Esophagus (tissue), 2 donors: ENCODE results near the gene PBRM1. TPM values are rescaled to one million over a fixed set of nuclear protein-coding genes. Genes with fewer than 3 reads are reported as not detected.
"Not testable (repeated sequence)": the region's sequence is repeated elsewhere in the genome, so short reads cannot be mapped to it uniquely, and the experiment has no call there.

ENCODE experiments used
- H3K27ac ChIP-seq, 2 donors: one replicate each; pipeline ENCODE4 v1.5.1; 2013; ENCODE audit warnings: low read depth in 2 of 2, mild to moderate bottlenecking in 2 of 2, inconsistent platforms in 1 of 2, low read length in 1 of 2, moderate library complexity in 1 of 2
- H3K27me3 ChIP-seq, 2 donors: one replicate each; pipeline ENCODE4 v1.6.1; 2013; ENCODE audit warnings: low read length in 2 of 2, control low read depth in 1 of 2, mild to moderate bottlenecking in 1 of 2; ENCODE audit not compliant: insufficient read depth in 2 of 2, control insufficient read depth in 1 of 2
- H3K36me3 ChIP-seq, 2 donors: one replicate each; pipeline ENCODE4 v1.6.1; 2013; ENCODE audit warnings: low read length in 1 of 2; ENCODE audit not compliant: control insufficient read depth in 2 of 2, insufficient read depth in 2 of 2
- H3K4me1 ChIP-seq, 2 donors: one replicate each; pipeline ENCODE4 v1.6.1; 2013; ENCODE audit warnings: low read length in 1 of 2; ENCODE audit not compliant: control insufficient read depth in 2 of 2, insufficient read depth in 2 of 2
- H3K4me3 ChIP-seq, 2 donors: one replicate each; pipeline ENCODE4 v1.5.1; 2013; ENCODE audit warnings: low read length in 2 of 2, mild to moderate bottlenecking in 2 of 2, low read depth in 1 of 2, moderate library complexity in 1 of 2
- H3K9me3 ChIP-seq, 2 donors: one replicate each; pipeline ENCODE4 v1.6.1; 2013; ENCODE audit warnings: mild to moderate bottlenecking in 2 of 2, low read depth in 1 of 2, low read length in 1 of 2, moderate library complexity in 1 of 2; ENCODE audit not compliant: control insufficient read depth in 2 of 2, insufficient read depth in 1 of 2
- WGBS, 2 donors: extraction: QIAGEN DNeasy Blood & Tissue Kit; methylation state at CpG; one replicate each; pipeline ENCODE4 v1.1.7; 2013; 5-methylcytosine and 5-hydroxymethylcytosine counted together
- polyA plus RNA-seq, 2 donors: library from polyadenylated mRNA; stranded (reverse); fragments of 200-250 nt; gene quantifications; one replicate each; pipeline ENCODE4 v1.2.3, GENCODE V29; 2013
- donor health status: healthy with polysubstance abuse.
- donor health status: Bipolar disorder and iron deficiency.

Gene PBRM1
- 10 to 100 TPM in 1 of 2 donors, 1 to 10 TPM in 1; 8.3 to 12.0 TPM for polyA plus RNA-seq

- peaks cover 3 to 16% of the 10 kb centered on the region in 2 donors for H3K36me3 ChIP-seq
- no peaks in the 10 kb centered on the region for H3K27me3 ChIP-seq
- no peaks in the 10 kb centered on the region for H3K9me3 ChIP-seq
- H3K4me1 ChIP-seq, result no peaks in the 10 kb centered on the region
- WGBS, 2 donors, result 1% methylated on average over 69 to 82 of the region's 82 CpGs
- H3K27ac ChIP-seq, result peak within 1 kb of the TSS; percentile 98 to 100
- H3K4me3 ChIP-seq, result peak within 1 kb of the TSS; percentile 95 to 98
Observed at GRCh38 chr3:52685709-52686691, at the start of gene PBRM1, which contains the start of gene GNL3. Gene PBRM1 (minus strand): TSS chr3:52685913. Gene GNL3 (plus strand): TSS chr3:52686032. CDS start chr3:52686093, 61 bp downstream.

DNA sequence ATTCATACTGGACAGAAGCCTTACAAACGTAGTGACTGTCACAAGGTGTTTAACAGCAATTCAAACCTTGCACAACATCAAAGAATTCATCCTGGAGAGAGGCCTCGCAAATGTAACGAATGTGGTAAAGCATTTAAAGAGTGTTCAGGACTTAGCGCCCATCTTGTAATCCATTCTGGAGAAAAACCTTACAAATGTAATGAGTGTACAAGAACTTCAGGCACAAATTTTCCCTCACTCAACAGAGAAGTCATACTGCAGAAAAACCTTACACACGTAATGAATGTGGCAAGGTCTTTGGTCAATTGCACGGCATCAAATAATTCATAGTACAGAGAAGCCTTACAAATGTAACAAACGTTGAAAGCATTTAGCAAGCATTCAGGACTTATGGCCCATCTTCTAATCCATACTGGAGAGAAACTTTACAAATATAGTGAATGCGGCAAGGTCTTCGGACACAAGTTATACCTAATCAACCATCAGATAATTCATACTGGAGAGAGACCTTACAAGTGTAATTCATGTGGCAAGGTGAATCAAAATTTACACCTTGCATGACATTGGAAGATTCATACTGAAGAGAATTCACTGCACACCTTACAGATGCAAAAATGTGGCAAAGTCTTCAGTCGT is 47.7 kb upstream of the PBRM1 start:
- H3K36me3 ChIP-seq, result peaks cover 8 to 10% of the 10 kb centered on the region in 2 donors
- WGBS, 2 donors, result 85 to 86% methylated on average over 10 of the region's 10 CpGs
- no peak overlapping the region for H3K27ac ChIP-seq
- no peaks in the 10 kb centered on the region for H3K27me3 ChIP-seq
- H3K4me1 ChIP-seq, result no peaks in the 10 kb centered on the region
- no peak overlapping the region for H3K4me3 ChIP-seq
- H3K9me3 ChIP-seq, result no peaks in the 10 kb centered on the region

DNA sequence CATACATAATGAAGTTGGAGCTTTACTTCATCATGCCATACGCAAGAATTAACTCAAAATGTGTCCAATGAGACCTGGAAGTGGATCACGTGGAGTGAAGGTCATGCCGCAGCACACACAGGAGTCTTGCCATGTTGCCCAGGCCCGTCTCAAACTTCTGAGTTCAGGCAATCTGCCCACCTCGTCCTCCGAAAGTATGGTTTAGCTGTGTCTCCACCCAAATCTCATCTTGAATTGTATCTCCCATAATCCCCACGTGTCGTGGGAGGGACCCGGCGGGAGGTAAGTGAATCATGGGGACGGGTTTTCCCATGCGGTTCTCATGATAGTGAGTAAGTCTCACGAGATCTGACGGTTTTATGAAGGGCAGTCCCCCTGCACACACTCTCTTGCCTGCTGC is 45.9 kb upstream of the PBRM1 start:
- peaks cover 8 to 10% of the 10 kb centered on the region in 2 donors for H3K36me3 ChIP-seq
- H3K4me1 ChIP-seq, result no peaks in the 10 kb centered on the region
- no peak overlapping the region for H3K27ac ChIP-seq
- H3K9me3 ChIP-seq, result no peaks in the 10 kb centered on the region
- no peak overlapping the region for H3K4me3 ChIP-seq
- WGBS, 2 donors, result 82 to 84% methylated on average over 14 of the region's 14 CpGs
- no peaks in the 10 kb centered on the region for H3K27me3 ChIP-seq

- H3K27me3 ChIP-seq, result no peaks in the 10 kb centered on the region
- no peaks in the 10 kb centered on the region for H3K9me3 ChIP-seq
- no peak overlapping the region for H3K4me3 ChIP-seq
- H3K36me3 ChIP-seq, result peaks cover 8 to 10% of the 10 kb centered on the region in 2 donors
- H3K4me1 ChIP-seq, result no peaks in the 10 kb centered on the region
- no peak overlapping the region for H3K27ac ChIP-seq
Observed at GRCh38 chr3:52730681-52731080, 45.0 kb upstream of the PBRM1 start.

GRCh38 chr3:52728753-52729152 is 43.0 kb upstream of the PBRM1 start:
- not testable (repeated sequence) for H3K27me3 ChIP-seq, H3K36me3 ChIP-seq, H3K4me3 ChIP-seq, H3K27ac ChIP-seq, H3K9me3 ChIP-seq, H3K4me1 ChIP-seq
- 45 to 53% methylated on average over 3 of the region's 3 CpGs for WGBS, 2 donors

DNA sequence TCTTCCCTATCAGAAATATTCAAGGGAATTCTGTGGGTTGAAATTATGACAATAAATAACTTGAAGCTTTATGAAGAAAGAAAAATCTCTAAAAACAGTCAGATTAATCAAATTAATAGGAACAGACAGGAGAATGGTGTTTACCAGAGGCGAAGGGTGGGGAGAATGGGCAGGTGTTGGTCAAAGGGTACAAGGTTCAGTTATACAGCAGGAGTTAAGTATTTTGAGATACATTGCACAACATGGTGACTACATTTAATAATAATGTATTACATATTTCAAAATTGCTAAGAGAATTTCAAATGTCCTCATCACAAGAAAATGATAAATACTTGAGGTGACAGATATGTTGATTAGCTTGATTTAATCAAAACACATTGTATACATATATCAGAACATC is 38.8 kb upstream of the PBRM1 start:
- Histone ChIP-seq H3K27me3 (no peaks in the 10 kb centered on the region), H3K27ac (no peak overlapping the region), H3K4me1 (no peaks in the 10 kb centered on the region), H3K9me3 (no peaks in the 10 kb centered on the region), H3K36me3 (no peaks in the 10 kb centered on the region), H3K4me3 (no peak overlapping the region)
- 85 to 98% methylated on average over 1 of the region's 1 CpG for WGBS, 2 donors

DNA sequence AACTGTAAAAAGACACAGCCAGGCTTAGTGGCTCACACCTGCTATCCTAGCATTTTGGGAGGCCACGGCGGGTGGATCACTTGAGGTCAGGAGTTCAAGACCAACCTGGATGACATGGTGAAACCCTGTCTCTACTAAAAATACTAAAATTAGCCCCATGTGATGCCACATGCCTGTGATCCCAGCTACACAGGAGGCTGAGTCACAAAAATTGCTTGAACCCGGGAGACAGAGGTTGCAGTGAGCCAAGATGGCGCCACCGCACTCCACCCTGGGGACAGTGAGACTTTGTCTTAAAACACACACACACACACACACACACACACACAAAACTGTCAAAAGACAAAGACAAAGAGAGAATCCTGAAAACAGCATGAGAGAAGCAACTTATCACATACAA is 38.2 kb upstream of the PBRM1 start:
- Histone ChIP-seq H3K36me3 (no peaks in the 10 kb centered on the region), H3K4me3 (no peak overlapping the region), H3K27me3 (no peaks in the 10 kb centered on the region), H3K4me1 (no peaks in the 10 kb centered on the region), H3K27ac (no peak overlapping the region), H3K9me3 (no peaks in the 10 kb centered on the region)
- 97 to 99% methylated on average over 5 of the region's 5 CpGs for WGBS, 2 donors

- WGBS, 2 donors, result 90 to 91% methylated on average over 7 of the region's 7 CpGs
- Histone ChIP-seq H3K36me3 (no peaks in the 10 kb centered on the region), H3K4me3 (no peak overlapping the region), H3K27me3 (no peaks in the 10 kb centered on the region), H3K9me3 (no peaks in the 10 kb centered on the region), H3K27ac (no peak overlapping the region), H3K4me1 (no peaks in the 10 kb centered on the region)
Observed at GRCh38 chr3:52722491-52722890, 36.8 kb upstream of the PBRM1 start.

GRCh38 chr3:52721730-52722008 is 36.0 kb upstream of the PBRM1 start:
- Histone ChIP-seq H3K27ac (no peak overlapping the region), H3K4me1 (no peaks in the 10 kb centered on the region), H3K9me3 (no peaks in the 10 kb centered on the region), H3K4me3 (no peak overlapping the region), H3K36me3 (no peaks in the 10 kb centered on the region), H3K27me3 (no peaks in the 10 kb centered on the region)
- 83 to 85% methylated on average over 1 of the region's 1 CpG for WGBS, 2 donors
